ENCODE data around the gene NRL. TPM values are rescaled to one million over a fixed set of nuclear protein-coding genes. Genes with fewer than 3 reads are reported as not detected.
A peak's percentile ranks its signal among the peaks of the same experiment; 100 is the strongest.

Gene NRL
- total and polyA plus RNA-seq, 11 donors: 1.3 to 3.0 (median 2.1) TPM

DNA sequence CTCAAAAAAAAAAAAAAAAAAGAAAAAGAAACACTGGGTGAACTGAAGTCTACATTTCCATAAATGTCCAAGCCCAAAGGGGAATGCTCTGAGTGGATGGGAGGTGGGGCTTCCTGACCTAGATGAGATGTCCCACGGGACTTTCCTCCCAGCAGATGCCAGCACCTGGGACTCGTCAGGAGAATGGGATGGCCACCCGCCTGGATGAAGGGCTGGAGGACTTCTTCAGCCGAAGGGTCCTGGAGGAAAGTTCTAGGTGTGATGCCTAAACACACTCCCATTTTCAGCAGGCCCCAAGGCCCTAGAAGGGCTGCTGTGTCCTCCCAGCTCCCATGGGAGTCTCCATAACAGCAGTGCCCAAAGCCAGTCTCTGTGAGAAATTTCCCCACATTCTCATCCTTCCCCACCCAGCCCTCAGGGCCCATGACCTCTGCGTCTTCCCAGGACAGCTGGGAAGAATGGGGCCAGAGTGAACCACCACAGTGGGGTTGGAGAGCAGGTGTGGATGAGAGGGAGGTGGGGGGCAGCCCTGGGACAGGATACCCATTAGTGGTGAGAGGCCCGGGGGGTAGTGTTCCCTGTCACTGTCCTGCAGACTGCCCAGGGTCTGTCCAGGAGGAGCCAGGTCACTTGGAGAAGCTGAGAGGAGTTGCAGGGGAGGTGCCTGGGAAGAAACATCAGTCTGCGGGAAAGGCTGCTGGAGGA, 50.5 kb downstream of the NRL start:
- no peaks in the 10 kb centered on the region for H3K4me1 ChIP-seq
- ATAC-seq (no peak), DNase-seq (peak in 1 of 5 donors; percentile 11)
- H3K9me3 ChIP-seq: no peaks in the 10 kb centered on the region
- intact Hi-C loops (cut with DNase I): loop anchor here in 1 of 10 donors (10.0 kb wide), 1 partner anchor 91 kb away; no protein-coding TSS in a partner anchor
- no peaks in the 10 kb centered on the region for H3K27me3 ChIP-seq
- H3K27ac ChIP-seq: no peak overlapping the region
- TF ChIP-seq POLR2A (IDR thresholded peaks at IDR 0.05): no peak
- TF ChIP-seq, protein P1, sequence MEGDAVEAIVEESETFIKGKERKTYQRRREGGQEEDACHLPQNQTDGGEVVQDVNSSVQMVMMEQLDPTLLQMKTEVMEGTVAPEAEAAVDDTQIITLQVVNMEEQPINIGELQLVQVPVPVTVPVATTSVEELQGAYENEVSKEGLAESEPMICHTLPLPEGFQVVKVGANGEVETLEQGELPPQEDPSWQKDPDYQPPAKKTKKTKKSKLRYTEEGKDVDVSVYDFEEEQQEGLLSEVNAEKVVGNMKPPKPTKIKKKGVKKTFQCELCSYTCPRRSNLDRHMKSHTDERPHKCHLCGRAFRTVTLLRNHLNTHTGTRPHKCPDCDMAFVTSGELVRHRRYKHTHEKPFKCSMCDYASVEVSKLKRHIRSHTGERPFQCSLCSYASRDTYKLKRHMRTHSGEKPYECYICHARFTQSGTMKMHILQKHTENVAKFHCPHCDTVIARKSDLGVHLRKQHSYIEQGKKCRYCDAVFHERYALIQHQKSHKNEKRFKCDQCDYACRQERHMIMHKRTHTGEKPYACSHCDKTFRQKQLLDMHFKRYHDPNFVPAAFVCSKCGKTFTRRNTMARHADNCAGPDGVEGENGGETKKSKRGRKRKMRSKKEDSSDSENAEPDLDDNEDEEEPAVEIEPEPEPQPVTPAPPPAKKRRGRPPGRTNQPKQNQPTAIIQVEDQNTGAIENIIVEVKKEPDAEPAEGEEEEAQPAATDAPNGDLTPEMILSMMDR (IDR thresholded peaks at IDR 0.05): no peak
- no peak overlapping the region for H3K4me3 ChIP-seq
- 70 to 76% (median 72%) methylated on average over 7 of the region's 7 CpGs for WGBS, 4 donors
- H3K36me3 ChIP-seq: no peaks in the 10 kb centered on the region

DNA sequence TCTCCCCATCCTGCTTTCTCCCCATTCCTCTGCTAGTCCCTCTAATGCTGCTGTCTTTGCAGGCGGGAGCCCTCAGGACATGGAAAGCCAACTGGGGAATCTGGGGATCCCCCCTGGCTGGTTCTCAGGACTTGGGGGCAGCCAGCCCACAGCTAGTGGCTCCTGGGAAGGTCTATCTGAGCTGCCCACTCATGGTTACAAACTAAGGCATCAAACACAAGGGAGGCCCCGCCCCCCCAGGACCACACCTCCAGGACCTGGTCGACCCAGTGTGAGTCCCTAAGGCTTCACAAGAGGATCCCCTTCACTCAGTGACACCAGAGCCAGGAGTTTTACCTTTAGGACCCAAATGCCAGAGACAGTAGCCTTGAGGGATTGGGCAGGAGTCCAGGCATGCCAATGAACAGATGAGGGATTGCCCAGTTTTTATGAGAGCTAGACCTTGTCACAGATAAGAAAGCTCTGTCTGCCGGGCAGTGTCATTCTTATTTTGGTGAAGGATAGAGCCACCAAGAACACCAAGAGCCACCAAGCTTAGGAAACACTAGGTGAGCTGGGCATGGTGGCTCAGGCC, 51.4 kb downstream of the NRL start:
- Histone ChIP-seq H3K9me3 (no peaks in the 10 kb centered on the region), H3K27me3 (no peaks in the 10 kb centered on the region), H3K27ac (no peak overlapping the region), H3K4me1 (peaks cover 0 to 2% (median 0%) of the 10 kb centered on the region in 12 donors), H3K36me3 (no peaks in the 10 kb centered on the region), H3K4me3 (no peak overlapping the region)
- peak in 1 of 5 donors; percentile 3 for DNase-seq
- intact Hi-C loops (cut with DNase I): loop anchor here in 2 of 10 donors (2.0 to 10.0 kb wide), 2 partner anchors 43 to 91 kb away; no protein-coding TSS in a partner anchor
- no peak for TF ChIP-seq POLR2A (IDR thresholded peaks at IDR 0.05)
- TF ChIP-seq, protein P1 (IDR thresholded peaks at IDR 0.05): no peak
- 73 to 80% (median 77%) methylated on average over 3 to 4 of the region's 4 CpGs for WGBS, 4 donors
- no peak for ATAC-seq

DNA sequence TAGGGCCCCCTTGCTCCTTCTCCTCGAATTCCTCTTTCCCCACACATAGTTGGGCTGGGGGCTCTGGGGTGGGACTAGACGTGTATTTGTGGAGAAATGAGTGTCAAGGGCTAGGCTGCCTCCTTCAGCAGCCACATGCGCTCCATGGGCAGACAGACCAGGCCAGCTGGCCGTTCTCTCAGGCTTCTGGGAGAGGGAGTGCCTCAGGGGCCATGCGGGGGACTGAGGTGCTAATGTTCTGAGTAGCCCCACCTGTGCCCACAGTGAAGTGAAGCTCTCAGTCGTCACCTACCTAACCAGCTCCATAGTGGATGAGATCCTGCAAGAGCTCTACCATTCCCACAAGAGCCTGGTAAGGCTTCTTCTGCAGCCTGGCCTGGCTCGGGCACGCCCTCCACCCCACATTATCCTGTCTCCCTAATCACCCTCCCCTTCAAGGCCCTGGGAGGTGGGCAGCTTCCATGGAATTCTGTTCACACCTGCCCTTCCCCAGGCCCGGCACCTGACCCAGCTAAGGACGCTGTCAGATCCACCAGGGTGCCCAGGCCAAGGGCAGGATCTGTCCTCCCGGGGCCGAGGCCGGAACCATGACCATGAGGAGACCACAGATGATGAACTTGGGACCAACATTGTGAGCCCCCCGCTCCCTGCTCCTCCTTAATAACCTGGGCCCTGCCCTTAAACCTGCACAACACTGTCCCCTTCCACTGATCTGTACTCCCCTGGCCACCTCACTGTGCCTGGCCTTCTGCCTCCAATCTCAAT, 52.4 kb downstream of the NRL start:
- TF ChIP-seq POLR2A (IDR thresholded peaks at IDR 0.05): no peak
- TF ChIP-seq, protein P1 (IDR thresholded peaks at IDR 0.05): no peak
- no peaks in the 10 kb centered on the region for H3K36me3 ChIP-seq
- no peaks in the 10 kb centered on the region for H3K9me3 ChIP-seq
- no peaks in the 10 kb centered on the region for H3K27me3 ChIP-seq
- ATAC-seq: no peak
- intact Hi-C loops (cut with DNase I): loop anchor here in 2 of 10 donors (2.0 to 10.0 kb wide), 2 partner anchors 44 to 92 kb away; no protein-coding TSS in a partner anchor
- no peak overlapping the region for H3K27ac ChIP-seq
- peaks cover 0 to 2% (median 0%) of the 10 kb centered on the region in 12 donors for H3K4me1 ChIP-seq
- no peak overlapping the region for H3K4me3 ChIP-seq
- WGBS, 4 donors: 86 to 91% (median 89%) methylated on average over 12 to 14 of the region's 14 CpGs
- peak in 1 of 5 donors; percentile 12 for DNase-seq

Data from heart left ventricle (tissue), 16 donors.